ENCODE measurements around the gene HOMER3.

DNA sequence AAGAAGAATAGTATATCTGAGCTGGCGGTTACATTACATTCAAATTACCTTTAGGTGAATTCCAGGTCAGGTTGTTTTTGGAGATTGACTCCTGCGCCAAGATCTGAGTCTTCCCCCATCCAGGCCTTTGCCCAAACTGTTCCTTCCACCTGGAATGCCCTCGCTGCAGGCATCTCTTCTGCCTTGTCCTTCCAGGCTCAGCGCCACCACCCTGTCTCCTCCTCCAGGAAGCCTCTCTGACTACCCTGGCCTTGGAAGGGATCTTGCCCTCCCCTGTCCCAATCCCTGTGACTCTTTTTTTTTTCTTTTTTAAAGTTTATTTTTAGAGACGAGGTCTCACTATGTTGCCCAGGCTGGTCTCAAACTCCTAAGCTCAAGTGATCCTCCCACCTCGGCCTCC lies 1.7 kb upstream of the HOMER3 start:
- TF ChIP-seq YY1 (tag by site-specific recombination; IDR thresholded peaks at IDR 0.05) (no peak), ZNF561 (tag by site-specific recombination; IDR thresholded peaks at IDR 0.05; ENCODE audit: borderline replicate concordance) (no peak), ZNF274 (IDR thresholded peaks at IDR 0.05; ENCODE audit: low read length) (no peak), ZNF274 (tag by site-specific recombination; IDR thresholded peaks at IDR 0.05; ENCODE audit: borderline replicate concordance) (no peak), BCL11B (tag by site-specific recombination; IDR thresholded peaks at IDR 0.05; ENCODE audit: low read depth) (no peak), GLIS2 (tag by site-specific recombination; IDR thresholded peaks at IDR 0.05) (no peak), CTCF (tag by site-specific recombination; IDR thresholded peaks at IDR 0.05) (no peak)
- TF ChIP-seq, protein P1, sequence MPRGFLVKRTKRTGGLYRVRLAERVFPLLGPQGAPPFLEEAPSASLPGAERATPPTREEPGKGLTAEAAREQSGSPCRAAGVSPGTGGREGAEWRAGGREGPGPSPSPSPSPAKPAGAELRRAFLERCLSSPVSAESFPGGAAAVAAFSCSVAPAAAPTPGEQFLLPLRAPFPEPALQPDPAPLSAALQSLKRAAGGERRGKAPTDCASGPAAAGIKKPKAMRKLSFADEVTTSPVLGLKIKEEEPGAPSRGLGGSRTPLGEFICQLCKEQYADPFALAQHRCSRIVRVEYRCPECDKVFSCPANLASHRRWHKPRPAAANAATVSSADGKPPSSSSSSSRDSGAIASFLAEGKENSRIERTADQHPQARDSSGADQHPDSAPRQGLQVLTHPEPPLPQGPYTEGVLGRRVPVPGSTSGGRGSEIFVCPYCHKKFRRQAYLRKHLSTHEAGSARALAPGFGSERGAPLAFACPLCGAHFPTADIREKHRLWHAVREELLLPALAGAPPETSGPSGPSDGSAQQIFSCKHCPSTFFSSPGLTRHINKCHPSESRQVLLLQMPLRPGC (tag by site-specific recombination; IDR thresholded peaks at IDR 0.05): no peak
- TF ChIP-seq, protein P2, sequence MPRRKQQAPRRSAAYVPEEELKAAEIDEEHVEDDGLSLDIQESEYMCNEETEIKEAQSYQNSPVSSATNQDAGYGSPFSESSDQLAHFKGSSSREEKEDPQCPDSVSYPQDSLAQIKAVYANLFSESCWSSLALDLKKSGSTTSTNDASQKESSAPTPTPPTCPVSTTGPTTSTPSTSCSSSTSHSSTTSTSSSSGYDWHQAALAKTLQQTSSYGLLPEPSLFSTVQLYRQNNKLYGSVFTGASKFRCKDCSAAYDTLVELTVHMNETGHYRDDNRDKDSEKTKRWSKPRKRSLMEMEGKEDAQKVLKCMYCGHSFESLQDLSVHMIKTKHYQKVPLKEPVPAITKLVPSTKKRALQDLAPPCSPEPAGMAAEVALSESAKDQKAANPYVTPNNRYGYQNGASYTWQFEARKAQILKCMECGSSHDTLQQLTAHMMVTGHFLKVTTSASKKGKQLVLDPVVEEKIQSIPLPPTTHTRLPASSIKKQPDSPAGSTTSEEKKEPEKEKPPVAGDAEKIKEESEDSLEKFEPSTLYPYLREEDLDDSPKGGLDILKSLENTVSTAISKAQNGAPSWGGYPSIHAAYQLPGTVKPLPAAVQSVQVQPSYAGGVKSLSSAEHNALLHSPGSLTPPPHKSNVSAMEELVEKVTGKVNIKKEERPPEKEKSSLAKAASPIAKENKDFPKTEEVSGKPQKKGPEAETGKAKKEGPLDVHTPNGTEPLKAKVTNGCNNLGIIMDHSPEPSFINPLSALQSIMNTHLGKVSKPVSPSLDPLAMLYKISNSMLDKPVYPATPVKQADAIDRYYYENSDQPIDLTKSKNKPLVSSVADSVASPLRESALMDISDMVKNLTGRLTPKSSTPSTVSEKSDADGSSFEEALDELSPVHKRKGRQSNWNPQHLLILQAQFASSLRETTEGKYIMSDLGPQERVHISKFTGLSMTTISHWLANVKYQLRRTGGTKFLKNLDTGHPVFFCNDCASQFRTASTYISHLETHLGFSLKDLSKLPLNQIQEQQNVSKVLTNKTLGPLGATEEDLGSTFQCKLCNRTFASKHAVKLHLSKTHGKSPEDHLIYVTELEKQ (tag by site-specific recombination; IDR thresholded peaks at IDR 0.05; ENCODE audit: borderline replicate concordance): no peak
- TF ChIP-seq, protein P3, sequence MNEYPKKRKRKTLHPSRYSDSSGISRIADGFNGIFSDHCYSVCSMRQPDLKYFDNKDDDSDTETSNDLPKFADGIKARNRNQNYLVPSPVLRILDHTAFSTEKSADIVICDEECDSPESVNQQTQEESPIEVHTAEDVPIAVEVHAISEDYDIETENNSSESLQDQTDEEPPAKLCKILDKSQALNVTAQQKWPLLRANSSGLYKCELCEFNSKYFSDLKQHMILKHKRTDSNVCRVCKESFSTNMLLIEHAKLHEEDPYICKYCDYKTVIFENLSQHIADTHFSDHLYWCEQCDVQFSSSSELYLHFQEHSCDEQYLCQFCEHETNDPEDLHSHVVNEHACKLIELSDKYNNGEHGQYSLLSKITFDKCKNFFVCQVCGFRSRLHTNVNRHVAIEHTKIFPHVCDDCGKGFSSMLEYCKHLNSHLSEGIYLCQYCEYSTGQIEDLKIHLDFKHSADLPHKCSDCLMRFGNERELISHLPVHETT (tag by site-specific recombination; IDR thresholded peaks at IDR 0.05): no peak

All from HEK293 (cell line).